Right renal pelvis (tissue), 4 donors: Measurements from ENCODE around the gene RPL35A. TPM values are rescaled to one million over a fixed set of nuclear protein-coding genes. Genes with fewer than 3 reads are reported as not detected.
"Not testable (repeated sequence)": the region's sequence is repeated elsewhere in the genome, so short reads cannot be mapped to it uniquely, and the experiment has no call there.

Source experiments
- DNase-seq, 4 donors: peaks; one replicate each; pipeline ENCODE4 v3.0.0-alpha.2; 2013; ENCODE audit warnings: low read depth in 4 of 4, low spot score in 3 of 4, missing footprints in 1 of 4
- polyA plus RNA-seq, 4 donors: library from polyadenylated mRNA; unstranded; fragments of 120-200 nt; gene quantifications; one replicate each; pipeline ENCODE4 v1.2.1, GENCODE V29; 2013; ENCODE audit not compliant: insufficient read length in 4 of 4

The RPL35A gene
- polyA plus RNA-seq, 4 donors: 1,537 to 1,824 (median 1,711) TPM

DNA sequence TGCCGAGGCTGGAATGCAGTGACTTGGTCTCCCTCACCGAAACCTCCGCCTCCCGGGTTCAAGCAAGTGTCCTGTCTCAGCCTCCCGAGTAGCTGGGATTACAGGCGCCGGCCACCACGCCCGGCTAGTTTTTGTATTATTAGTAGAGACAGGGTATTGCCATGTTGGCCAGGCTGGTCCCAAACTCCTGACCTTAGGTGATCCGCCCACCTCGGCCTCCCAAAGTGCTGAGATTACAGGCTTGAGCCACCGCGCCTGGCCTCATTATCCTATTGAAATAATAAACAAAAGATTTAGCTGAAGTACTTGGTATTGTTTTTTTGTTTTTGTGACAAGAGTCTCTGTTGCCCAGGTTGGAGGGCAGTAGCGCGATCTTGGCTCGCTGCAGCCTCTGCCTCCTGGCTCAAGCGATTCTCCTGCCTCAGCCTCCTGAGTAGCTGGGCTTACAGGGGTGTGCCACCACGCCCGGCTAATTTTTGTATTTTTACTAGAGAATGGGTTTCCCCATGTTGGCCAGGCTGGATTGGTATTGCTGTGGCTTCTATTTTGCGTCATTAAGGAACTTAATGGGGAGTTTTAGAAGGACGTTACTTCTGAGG lies 1.5 kb downstream of the RPL35A start:
- no peak for DNase-seq

DNA sequence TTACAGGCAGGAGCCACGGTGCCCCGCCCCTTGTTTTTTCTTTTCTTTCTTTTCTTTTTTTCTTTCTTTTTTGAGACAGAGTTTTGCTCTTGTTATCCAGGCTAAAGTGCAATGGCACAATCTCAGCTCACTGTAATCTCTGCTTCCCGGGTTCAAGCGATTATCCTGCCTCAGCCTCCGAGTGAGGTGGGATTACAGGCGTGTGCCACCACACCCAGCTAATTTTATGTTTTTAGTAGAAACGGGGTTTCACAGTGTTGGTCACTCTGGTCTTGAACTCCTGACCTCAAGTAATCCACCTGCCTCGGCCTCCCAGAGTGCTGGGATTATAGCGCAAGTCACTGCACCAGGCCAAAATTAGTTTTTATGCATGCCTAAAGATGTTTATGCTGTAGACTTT lies 2.5 kb downstream of the RPL35A start:
- no peak for DNase-seq

GRCh38 chr3:197953325-197953724 lies 3.3 kb downstream of the RPL35A start:
- no peak for DNase-seq

DNA sequence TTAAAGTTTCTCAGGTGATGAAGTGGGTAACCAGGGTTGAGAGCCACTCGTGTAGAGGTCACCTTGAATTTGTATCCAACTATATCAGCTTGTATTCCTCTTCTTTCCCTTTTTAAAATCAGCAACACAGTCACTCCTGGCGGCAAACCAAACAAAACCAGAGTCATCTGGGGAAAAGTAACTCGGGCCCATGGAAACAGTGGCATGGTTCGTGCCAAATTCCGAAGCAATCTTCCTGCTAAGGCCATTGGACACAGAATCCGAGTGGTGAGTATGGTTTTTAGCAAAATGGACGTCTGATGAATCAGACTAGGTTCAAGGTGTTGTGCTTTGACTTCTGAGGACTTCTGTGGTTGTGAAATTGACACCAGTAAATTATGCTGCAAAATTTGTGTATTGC lies 3.9 kb downstream of the RPL35A start:
- no peak for DNase-seq

DNA sequence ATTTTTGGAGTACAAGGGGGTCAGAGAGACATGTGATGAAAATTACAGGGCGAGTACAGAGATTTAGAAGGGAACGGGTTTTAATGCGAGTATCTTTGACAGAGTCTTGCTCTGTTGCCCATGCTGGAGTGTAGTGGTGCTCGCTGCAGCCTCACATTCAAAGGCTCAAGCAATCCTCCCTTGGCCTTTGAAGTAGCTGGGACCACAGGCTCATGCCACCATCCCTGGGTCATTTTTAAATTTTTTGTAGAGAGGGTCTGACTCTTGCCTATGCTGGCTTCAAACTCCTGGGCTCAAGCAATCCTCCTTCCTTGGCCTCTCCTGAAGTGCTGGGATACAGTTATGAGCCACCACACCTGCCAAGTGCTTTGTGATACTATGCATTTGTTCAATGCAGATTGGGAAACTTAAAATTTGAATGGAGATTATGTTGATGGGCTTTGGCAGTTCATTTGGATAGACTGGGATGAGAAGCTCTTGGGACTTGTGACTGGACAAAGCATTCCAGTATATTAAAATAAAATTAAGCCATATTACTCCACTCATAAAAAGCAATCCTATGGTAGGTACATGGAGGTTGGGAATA lies 6.0 kb downstream of the RPL35A start:
- no peak for DNase-seq

DNA sequence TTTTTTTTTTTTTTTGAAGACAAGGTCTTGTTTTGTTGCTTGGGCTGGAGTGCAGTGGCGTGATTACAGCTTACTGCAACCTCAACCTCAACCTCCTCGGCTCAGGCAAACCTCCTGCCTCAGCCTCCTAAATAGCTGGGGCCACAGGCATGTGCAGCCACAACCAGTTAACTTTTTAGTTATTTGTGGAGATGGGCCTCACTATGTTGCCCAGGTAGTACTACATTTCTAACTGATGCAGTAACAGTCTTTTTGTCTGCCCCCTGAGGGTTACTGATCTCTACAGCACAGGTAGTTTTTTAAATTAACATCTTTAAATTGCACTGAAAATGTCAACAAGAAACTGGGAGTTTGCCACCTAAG lies 6.6 kb downstream of the RPL35A start:
- DNase-seq: no peak

- DNase-seq: no peak
These were observed 7.8 kb downstream of the RPL35A start for GRCh38 chr3:197957790-197958133.

- DNase-seq: no peak
These were observed 8.4 kb downstream of the RPL35A start for GRCh38 chr3:197958346-197958745.

- DNase-seq: not testable (repeated sequence)
These were observed 8.9 kb downstream of the RPL35A start for GRCh38 chr3:197958848-197959247.

- peak in 1 of 4 donors; percentile 13 for DNase-seq
These were observed 9.5 kb downstream of the RPL35A start for GRCh38 chr3:197959500-197959890.

GRCh38 chr3:197959891-197960693 lies 10.1 kb downstream of the RPL35A start, which contains the start of gene LMLN:
Gene LMLN (plus strand): TSS chr3:197960217. CDS start chr3:197960246, 29 bp downstream.
- peak; percentile 86 to 89 (median 88) for DNase-seq

DNA sequence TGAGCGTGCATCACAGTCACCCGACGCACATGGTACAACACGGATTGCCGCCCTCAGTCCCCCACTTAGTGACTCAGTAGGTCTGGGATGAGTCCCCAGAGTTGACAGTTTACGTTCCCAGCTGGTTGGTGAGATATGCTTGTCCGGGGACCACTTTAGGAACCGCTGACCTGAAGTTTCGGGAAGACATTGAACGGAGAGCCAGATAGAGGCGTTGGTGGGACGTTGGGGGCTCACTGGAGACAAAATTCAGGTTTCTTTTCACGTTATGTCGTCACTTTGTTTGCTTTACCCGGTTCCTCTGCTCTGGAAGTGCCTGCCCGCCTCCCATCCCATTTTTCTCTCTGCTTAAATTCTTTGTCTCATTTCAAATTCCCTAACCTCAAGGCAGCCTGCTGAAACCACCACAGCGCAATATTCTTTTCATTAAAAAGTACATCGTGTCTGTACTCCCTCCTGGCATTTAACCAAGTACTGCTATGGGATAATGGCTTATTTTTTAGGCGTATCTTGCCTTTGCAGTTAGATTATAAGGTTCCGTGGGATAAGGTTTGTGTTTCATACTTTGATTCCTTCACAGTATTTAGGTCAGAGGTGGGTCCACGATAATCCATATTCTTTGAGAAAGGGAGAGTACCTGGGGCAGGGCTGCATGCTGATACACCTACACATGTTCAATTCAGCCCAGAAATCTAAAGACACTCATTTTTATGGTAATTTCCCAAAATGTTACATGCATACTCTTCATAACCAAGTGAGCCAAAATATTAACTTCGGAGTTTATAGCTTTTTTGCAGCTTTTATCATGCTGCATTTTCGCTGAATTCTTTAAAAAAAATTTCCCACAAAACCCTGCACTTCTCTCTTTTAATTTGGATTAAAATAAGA lies 10.9 kb downstream of the RPL35A start:
- no peak for DNase-seq

DNA sequence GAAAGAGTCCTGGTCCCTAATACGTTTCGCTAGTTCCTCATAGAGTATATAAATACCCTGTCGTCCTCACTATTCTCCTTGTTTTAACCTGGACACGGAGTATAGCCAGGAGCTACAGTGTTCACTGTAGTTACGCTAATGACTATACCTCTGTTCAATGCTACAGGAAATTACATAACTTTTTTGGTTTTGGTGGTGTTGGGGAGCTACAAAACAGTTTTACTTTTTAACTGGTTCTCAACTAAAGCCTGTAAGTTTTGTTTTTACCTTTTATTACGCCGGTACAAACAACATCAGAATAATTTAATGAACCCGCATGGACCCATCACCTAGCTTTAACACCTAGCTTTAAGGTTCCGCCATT lies 11.6 kb downstream of the RPL35A start:
- no peak for DNase-seq

GRCh38 chr3:197963019-197963637 lies 13.1 kb downstream of the RPL35A start:
- DNase-seq: no peak

DNA sequence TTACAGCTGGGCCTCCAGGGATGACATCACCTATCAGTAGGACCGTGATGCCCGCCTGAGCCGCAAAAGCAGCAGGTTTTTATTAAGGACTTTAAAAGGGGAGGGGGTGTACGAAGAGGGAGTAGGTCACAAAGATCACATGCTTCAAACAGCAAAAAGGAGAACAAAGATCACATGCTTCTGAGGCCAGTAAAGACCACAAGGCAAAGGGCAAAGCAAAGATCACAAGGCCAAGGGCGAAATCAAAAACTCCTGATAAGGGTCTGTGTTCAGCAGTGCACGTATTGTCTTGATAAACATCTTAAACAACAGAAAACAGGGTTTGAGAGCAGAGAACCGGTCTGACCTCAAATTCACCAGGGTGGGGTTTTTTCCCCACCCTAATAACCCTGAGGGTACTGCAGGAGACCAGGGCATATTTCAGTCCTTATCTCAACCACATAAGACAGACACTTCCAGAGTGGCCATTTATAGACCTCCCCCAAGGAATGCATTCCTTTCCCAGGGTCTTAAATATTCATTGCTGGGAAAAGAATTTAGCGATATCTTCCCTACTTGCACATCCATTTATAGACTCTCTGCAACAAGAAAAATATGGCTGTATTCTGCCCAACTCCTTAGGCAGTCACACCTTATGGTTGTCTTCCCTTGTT lies 17.5 kb downstream of the RPL35A start:
- not testable (repeated sequence) for DNase-seq

DNA sequence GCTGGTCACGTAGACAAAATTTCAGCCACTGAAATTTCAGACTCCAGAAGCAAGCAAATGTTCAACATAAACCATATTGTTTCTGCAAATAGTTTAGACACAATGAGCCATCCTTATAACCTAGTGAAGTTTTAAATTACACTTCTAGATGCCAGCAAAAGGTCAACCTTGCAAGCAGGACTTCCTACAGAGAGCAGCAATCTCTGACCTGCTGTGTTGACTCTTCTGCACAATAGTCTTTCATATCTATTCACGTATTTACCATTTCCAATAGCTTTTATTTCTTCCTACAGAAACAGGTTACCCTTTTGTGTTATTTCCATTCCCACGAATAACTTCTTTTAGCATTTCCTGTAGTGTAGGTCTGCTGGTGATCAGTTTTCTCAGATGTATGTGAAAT lies 20.6 kb downstream of the RPL35A start:
- DNase-seq: no peak

GRCh38 chr3:197974016-197974415 lies 24.0 kb downstream of the RPL35A start:
- DNase-seq: no peak

DNA sequence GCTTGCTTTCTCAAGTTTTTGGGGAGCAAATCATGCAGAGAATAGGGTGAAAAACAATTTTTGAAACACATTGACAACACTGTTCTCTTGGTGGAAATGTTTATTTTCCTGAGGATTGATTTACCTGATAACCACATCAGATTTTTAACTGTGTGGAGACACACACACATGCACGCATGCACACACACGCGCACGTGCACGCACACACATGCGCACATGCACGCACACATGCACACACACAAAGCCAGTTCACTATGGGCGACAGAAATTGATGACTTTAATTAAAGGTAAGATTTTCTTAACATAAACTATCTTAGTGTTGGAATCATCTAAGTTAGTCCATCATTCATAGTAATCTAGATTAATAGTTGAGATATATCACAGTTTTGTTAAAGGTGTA lies 25.3 kb downstream of the RPL35A start:
- no peak for DNase-seq

GRCh38 chr3:197983076-197983475 lies 33.1 kb downstream of the RPL35A start:
- no peak for DNase-seq

DNA sequence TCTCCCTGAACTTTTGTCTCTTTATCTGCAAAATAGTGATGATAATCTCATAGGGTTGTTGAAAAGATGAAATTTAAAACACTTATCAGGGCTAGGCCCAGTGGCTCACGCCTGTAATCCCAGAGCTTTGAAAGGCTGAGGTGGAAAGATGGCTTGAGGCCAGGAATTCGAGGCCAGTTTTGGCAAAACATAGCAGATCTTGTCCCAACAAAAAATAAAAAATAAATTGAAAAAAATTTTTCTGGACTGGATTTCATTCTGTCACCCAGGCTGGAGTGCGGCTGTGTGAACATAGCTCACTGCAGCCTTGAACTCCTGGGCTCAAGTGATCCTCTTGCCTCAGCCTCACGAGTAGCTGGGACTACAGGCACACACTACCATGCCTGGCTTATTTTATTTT lies 39.7 kb downstream of the RPL35A start:
- DNase-seq: no peak
